ENCODE results near the gene LHX5. TPM values are rescaled to one million over a fixed set of nuclear protein-coding genes. Genes with fewer than 3 reads are reported as not detected.
"Not testable (repeated sequence)": the region's sequence is repeated elsewhere in the genome, so short reads cannot be mapped to it uniquely, and the experiment has no call there.

LHX5 gene
- total RNA-seq, 1 donor from 2014 or later: not detected

DNA sequence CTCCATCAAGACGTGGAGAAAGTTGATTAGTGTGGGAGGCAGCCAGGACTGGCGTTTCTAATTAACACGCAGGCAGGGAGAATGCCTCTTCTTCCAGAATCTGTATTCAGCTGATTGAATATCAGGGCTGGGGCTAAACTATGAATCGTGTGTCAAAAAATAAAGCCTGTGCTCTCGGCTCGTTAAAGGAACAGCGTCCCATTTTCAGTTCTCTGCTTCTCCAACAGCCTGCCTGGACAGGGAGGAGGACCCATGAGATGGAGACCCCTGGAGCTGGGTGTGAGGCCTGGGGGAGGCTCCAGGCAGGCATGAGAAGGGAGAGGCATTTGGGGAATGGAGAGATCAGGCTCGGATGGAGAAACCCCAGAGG lies 28.6 kb upstream of the LHX5 start:
- Histone ChIP-seq H3K27ac (ENCODE audit: low read depth, low read length) (no peak overlapping the region), H3K9me3 (ENCODE audit: control insufficient read depth in 3 of 3, low read length in 3 of 3) (no peaks in the 10 kb centered on the region), H3K9ac (ENCODE audit: low read depth in 1 of 3, low read length in 3 of 3) (no peak overlapping the region), H3K27me3 (ENCODE audit: control insufficient read depth in 3 of 3, insufficient read depth in 3 of 3, low read length in 3 of 3) (peaks cover 17 to 45% (median 27%) of the 10 kb centered on the region in 3 donors), H3K4me1 (ENCODE audit: control insufficient read depth in 3 of 3, insufficient read depth in 3 of 3, low read length in 3 of 3) (no peaks in the 10 kb centered on the region), H3K36me3 (ENCODE audit: control insufficient read depth in 3 of 3, insufficient read depth in 3 of 3, low read length in 3 of 3) (no peaks in the 10 kb centered on the region), H3K4me3 (ENCODE audit: low read length in 3 of 3) (no peak overlapping the region)

DNA sequence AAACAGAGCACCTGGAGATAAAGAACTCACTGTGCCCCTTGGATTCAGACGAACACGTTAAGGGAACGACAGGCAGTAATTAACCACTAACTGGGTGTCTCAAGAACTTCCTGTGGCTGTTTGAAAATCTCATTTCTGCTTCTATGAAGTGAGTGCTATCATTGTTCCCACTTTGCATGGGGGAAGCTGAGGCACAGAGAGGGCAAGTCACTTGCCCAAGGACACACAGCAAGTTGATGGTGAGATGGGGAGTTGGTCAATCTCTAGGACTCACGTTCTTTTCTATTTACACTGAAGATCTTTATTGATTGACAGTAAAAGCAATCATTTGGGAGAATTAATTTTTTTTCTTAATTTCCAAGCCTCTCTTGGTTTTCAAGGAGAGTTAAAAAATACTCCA lies 26.8 kb upstream of the LHX5 start:
- Histone ChIP-seq H3K9me3 (ENCODE audit: control insufficient read depth in 3 of 3, low read length in 3 of 3) (no peaks in the 10 kb centered on the region), H3K9ac (ENCODE audit: low read depth in 1 of 3, low read length in 3 of 3) (no peak overlapping the region), H3K27me3 (ENCODE audit: control insufficient read depth in 3 of 3, insufficient read depth in 3 of 3, low read length in 3 of 3) (peaks cover 17 to 45% (median 36%) of the 10 kb centered on the region in 3 donors), H3K4me1 (ENCODE audit: control insufficient read depth in 3 of 3, insufficient read depth in 3 of 3, low read length in 3 of 3) (no peaks in the 10 kb centered on the region), H3K36me3 (ENCODE audit: control insufficient read depth in 3 of 3, insufficient read depth in 3 of 3, low read length in 3 of 3) (no peaks in the 10 kb centered on the region), H3K4me3 (ENCODE audit: low read length in 3 of 3) (no peak overlapping the region), H3K27ac (ENCODE audit: low read depth, low read length) (no peak overlapping the region)

DNA sequence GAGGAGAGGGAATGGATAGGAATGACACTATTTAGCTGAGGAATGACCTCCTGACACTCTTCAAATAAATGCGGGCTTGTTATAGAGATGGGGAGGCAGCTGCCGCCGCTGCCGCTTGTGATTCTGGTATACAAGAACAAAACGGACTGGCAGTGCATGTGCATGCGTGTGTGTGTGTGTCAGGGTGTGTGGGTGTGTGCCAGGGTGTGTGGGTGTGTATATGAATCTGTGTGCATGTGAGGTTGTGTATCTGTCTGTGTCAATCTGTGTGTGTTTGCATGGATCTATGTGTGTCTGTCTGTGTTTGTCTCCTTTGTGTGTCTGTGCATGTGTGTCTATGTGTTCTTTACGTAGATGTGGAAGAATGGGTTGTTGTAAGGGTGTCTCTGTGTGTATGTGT lies 26.0 kb upstream of the LHX5 start:
- H3K9ac ChIP-seq (ENCODE audit: low read depth in 1 of 3, low read length in 3 of 3): no peak overlapping the region
- no peak overlapping the region for H3K27ac ChIP-seq (ENCODE audit: low read depth, low read length)
- H3K4me1 ChIP-seq (ENCODE audit: control insufficient read depth in 3 of 3, insufficient read depth in 3 of 3, low read length in 3 of 3): no peaks in the 10 kb centered on the region
- H3K27me3 ChIP-seq (ENCODE audit: control insufficient read depth in 3 of 3, insufficient read depth in 3 of 3, low read length in 3 of 3): peaks cover 17 to 45% (median 36%) of the 10 kb centered on the region in 3 donors
- no peaks in the 10 kb centered on the region for H3K36me3 ChIP-seq (ENCODE audit: control insufficient read depth in 3 of 3, insufficient read depth in 3 of 3, low read length in 3 of 3)
- no peaks in the 10 kb centered on the region for H3K9me3 ChIP-seq (ENCODE audit: control insufficient read depth in 3 of 3, low read length in 3 of 3)
- H3K4me3 ChIP-seq (ENCODE audit: low read length in 3 of 3): no peak overlapping the region

DNA sequence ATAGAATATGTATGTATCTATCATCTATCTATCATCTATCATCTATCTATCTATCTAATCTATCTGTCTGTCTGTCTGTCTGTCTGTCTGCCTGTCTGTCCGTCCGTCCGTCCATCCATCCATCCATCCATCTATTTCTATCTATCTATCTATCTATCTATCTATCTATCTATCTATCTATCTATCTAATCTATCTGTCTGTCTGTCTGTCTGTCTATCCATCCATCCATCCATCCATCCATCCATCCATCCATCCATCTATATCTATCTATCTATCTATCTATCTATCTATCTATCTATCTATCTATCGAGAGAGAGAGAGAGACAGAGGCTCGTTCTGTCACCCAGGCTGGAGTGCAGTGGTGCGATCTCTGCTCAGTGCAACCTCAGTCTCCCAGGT lies 24.3 kb upstream of the LHX5 start:
- H3K4me3 ChIP-seq (ENCODE audit: low read length in 3 of 3); H3K9me3 ChIP-seq (ENCODE audit: control insufficient read depth in 3 of 3, low read length in 3 of 3); H3K9ac ChIP-seq (ENCODE audit: low read depth in 1 of 3, low read length in 3 of 3); H3K36me3 ChIP-seq (ENCODE audit: control insufficient read depth in 3 of 3, insufficient read depth in 3 of 3, low read length in 3 of 3); H3K4me1 ChIP-seq (ENCODE audit: control insufficient read depth in 3 of 3, insufficient read depth in 3 of 3, low read length in 3 of 3); H3K27ac ChIP-seq (ENCODE audit: low read depth, low read length): not testable (repeated sequence)
- H3K27me3 ChIP-seq (ENCODE audit: control insufficient read depth in 3 of 3, insufficient read depth in 3 of 3, low read length in 3 of 3): peaks cover 11 to 34% (median 28%) of the 10 kb centered on the region in 3 donors

DNA sequence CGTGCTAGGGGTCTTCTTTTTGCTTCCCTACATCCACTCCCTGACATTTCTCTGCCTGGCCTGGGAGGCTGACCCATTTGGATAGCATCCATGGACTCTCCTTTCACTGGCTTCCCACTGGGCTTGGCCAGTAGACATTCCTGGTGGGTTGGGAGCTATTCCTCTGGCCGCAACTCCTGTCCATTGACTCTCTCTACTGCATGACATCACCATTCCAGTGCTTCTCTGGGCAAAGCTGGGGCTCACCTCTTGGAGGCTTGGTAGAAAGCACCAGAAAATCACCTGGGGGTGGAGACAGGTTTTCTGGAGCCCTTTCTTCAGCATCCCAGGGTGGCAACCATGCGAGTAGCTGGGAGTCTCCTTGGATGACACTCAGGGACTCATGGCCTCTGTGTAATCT lies 16.7 kb upstream of the LHX5 start:
- no peaks in the 10 kb centered on the region for H3K9me3 ChIP-seq (ENCODE audit: control insufficient read depth in 3 of 3, low read length in 3 of 3)

DNA sequence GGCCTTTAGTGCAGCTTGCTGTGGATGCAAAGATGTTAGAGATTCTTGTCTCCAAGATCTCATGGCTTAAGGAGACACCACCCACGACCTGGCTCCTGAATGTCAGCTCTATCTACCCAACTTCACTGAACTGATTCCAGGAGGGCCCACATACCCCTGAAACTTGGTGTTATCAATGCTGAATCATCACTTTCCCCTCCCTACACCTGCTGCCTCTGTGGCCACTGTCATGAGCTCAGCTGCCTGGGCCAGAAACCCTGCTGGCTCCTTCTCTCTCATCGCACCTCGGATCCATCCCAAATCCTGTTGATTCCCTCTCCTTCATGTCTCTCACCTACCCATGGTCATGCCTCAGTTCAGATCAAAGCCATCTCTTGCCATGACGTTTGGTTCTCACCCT lies 15.1 kb upstream of the LHX5 start:
- Histone ChIP-seq H3K4me3 (ENCODE audit: low read length in 3 of 3) (no peak overlapping the region), H3K4me1 (ENCODE audit: control insufficient read depth in 3 of 3, insufficient read depth in 3 of 3, low read length in 3 of 3) (no peaks in the 10 kb centered on the region), H3K27me3 (ENCODE audit: control insufficient read depth in 3 of 3, insufficient read depth in 3 of 3, low read length in 3 of 3) (peaks cover 20 to 45% (median 40%) of the 10 kb centered on the region in 3 donors), H3K36me3 (ENCODE audit: control insufficient read depth in 3 of 3, insufficient read depth in 3 of 3, low read length in 3 of 3) (no peaks in the 10 kb centered on the region), H3K27ac (ENCODE audit: low read depth, low read length) (no peak overlapping the region), H3K9me3 (ENCODE audit: control insufficient read depth in 3 of 3, low read length in 3 of 3) (no peaks in the 10 kb centered on the region), H3K9ac (ENCODE audit: low read depth in 1 of 3, low read length in 3 of 3) (no peak overlapping the region)

More for the DNA sequence above, 16.7 kb upstream of the LHX5 start:
- Histone ChIP-seq H3K4me3 (ENCODE audit: low read length in 3 of 3) (no peak overlapping the region), H3K9ac (ENCODE audit: low read depth in 1 of 3, low read length in 3 of 3) (no peak overlapping the region), H3K27ac (ENCODE audit: low read depth, low read length) (no peak overlapping the region), H3K36me3 (ENCODE audit: control insufficient read depth in 3 of 3, insufficient read depth in 3 of 3, low read length in 3 of 3) (no peaks in the 10 kb centered on the region), H3K4me1 (ENCODE audit: control insufficient read depth in 3 of 3, insufficient read depth in 3 of 3, low read length in 3 of 3) (no peaks in the 10 kb centered on the region), H3K27me3 (ENCODE audit: control insufficient read depth in 3 of 3, insufficient read depth in 3 of 3, low read length in 3 of 3) (peaks cover 14 to 37% (median 37%) of the 10 kb centered on the region in 3 donors)

DNA sequence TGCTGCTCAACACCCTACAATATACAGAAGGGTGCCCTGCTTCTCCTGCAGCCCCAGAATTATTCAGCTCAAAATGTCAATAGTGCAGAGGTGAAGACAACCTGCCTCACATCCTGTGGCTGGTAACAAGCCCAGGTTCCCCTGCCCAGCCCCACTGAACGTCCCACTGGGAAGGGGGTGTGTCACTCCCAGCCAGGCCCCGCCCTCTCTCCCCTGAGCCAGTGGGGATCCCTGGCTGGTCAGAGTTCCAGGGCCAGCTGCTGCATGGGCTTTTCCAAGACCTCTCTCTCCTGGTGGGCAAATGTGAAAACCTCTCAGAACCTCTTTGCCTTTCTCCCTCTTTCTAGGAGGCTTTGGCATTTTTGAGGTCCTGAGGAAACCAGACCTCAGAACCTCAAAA lies 13.7 kb upstream of the LHX5 start:
- no peaks in the 10 kb centered on the region for H3K36me3 ChIP-seq (ENCODE audit: control insufficient read depth in 3 of 3, insufficient read depth in 3 of 3, low read length in 3 of 3)
- H3K4me3 ChIP-seq (ENCODE audit: low read length in 3 of 3): no peak overlapping the region
- no peaks in the 10 kb centered on the region for H3K4me1 ChIP-seq (ENCODE audit: control insufficient read depth in 3 of 3, insufficient read depth in 3 of 3, low read length in 3 of 3)
- H3K9ac ChIP-seq (ENCODE audit: low read depth in 1 of 3, low read length in 3 of 3): no peak overlapping the region
- no peaks in the 10 kb centered on the region for H3K9me3 ChIP-seq (ENCODE audit: control insufficient read depth in 3 of 3, low read length in 3 of 3)
- no peak overlapping the region for H3K27ac ChIP-seq (ENCODE audit: low read depth, low read length)
- H3K27me3 ChIP-seq (ENCODE audit: control insufficient read depth in 3 of 3, insufficient read depth in 3 of 3, low read length in 3 of 3): peaks cover 30 to 53% (median 47%) of the 10 kb centered on the region in 3 donors

DNA sequence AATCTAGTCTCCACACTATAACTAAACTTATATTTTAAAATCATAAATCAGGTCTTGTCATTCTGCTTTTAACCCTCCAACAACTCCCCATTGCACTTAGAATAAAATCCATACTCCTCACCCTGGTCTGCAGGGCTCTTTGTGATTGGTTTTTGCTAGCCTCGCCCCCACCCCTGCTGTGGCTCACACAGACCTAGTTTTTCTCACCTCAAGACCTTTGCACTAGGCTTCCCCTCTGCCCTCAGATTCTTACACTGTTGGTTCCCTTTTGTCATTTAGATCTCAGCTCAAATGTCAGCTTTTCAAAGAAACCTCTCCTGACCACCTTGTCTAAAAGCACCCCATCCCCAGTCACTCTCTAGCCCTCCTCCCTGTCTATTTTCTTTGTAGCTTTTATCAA lies 10.7 kb upstream of the LHX5 start:
- H3K36me3 ChIP-seq (ENCODE audit: control insufficient read depth in 3 of 3, insufficient read depth in 3 of 3, low read length in 3 of 3): no peaks in the 10 kb centered on the region

DNA sequence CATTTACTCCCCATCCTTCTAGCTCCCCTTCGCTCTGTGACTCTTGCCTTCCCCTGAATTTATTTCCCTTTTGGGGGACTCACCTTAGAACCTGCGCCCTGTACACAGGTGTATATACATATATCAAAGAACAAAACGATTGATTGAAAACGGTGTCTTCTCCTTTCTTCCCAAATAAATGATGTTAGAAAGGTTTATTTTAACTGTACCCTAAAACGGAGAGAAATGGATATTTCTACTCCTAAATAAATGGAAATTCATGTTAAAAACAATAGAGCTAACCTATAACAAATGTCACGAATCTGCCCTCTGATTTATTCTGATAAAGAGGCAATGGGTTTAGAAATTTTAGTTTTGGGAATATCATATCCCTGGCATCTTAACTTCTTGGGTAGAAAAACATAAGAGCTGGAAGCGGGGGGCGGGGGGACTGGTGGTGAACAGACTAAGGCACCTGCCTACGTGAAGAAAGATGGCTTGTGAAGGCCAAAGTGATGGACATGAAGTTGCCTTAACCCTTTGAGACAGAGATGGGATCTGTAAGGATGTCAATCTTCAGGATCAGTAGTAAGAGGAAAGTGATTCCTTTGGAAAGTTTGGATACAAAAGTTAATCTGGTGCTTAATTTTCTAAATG lies 8.8 kb upstream of the LHX5 start:
- no peaks in the 10 kb centered on the region for H3K9me3 ChIP-seq (ENCODE audit: control insufficient read depth in 3 of 3, low read length in 3 of 3)
- peaks cover 60 to 73% (median 72%) of the 10 kb centered on the region in 3 donors for H3K27me3 ChIP-seq (ENCODE audit: control insufficient read depth in 3 of 3, insufficient read depth in 3 of 3, low read length in 3 of 3)
- H3K9ac ChIP-seq (ENCODE audit: low read depth in 1 of 3, low read length in 3 of 3): no peak overlapping the region

More for the DNA sequence above, 10.7 kb upstream of the LHX5 start:
- peaks cover 54 to 80% (median 66%) of the 10 kb centered on the region in 3 donors for H3K27me3 ChIP-seq (ENCODE audit: control insufficient read depth in 3 of 3, insufficient read depth in 3 of 3, low read length in 3 of 3)
- no peak overlapping the region for H3K9ac ChIP-seq (ENCODE audit: low read depth in 1 of 3, low read length in 3 of 3)
- no peaks in the 10 kb centered on the region for H3K4me1 ChIP-seq (ENCODE audit: control insufficient read depth in 3 of 3, insufficient read depth in 3 of 3, low read length in 3 of 3)
- H3K9me3 ChIP-seq (ENCODE audit: control insufficient read depth in 3 of 3, low read length in 3 of 3): no peaks in the 10 kb centered on the region
- no peak overlapping the region for H3K27ac ChIP-seq (ENCODE audit: low read depth, low read length)
- H3K4me3 ChIP-seq (ENCODE audit: low read length in 3 of 3): no peak overlapping the region

DNA sequence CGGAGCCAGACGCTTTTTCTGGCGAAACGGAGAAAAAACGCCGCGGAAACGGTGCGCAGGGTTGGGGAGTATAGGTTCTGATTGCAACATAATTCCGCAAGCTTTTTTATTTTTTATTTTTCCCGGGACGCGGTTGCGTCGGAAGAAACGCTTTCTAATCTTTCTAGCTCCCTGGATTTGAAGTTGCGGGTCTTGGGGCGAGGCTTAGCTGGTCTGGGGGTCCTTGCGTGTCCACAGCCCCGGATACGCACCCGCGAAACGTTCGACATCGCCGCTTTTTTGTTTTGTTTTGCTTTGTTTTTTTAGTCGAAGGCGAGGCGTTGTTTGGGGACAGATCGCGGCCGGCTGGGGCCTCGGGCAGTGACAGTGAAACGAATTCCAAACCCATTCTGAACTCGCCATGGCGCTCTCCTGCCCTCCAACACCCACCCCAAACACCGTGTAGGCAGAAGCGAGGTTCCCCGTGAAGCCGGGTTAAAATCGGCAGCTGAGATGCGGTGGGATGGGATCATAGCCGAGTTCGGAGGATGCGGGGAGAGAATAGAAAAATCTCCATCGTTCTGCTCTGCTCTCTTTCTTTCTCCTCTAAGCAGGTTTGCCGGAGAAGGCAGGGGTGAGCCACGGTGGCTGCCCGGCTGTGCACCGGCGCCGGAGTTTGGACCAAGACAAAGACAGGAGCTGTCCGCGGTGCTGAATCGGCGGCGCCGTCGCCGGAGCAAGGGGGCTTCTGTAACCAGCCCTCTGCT lies 8.1 kb upstream of the LHX5 start:
- H3K9me3 ChIP-seq (ENCODE audit: control insufficient read depth in 3 of 3, low read length in 3 of 3): no peaks in the 10 kb centered on the region
- no peak overlapping the region for H3K4me3 ChIP-seq (ENCODE audit: low read length in 3 of 3)
- H3K36me3 ChIP-seq (ENCODE audit: control insufficient read depth in 3 of 3, insufficient read depth in 3 of 3, low read length in 3 of 3): no peaks in the 10 kb centered on the region
- H3K9ac ChIP-seq (ENCODE audit: low read depth in 1 of 3, low read length in 3 of 3): no peak overlapping the region
- no peaks in the 10 kb centered on the region for H3K4me1 ChIP-seq (ENCODE audit: control insufficient read depth in 3 of 3, insufficient read depth in 3 of 3, low read length in 3 of 3)
- H3K27ac ChIP-seq (ENCODE audit: low read depth, low read length): no peak overlapping the region
- H3K27me3 ChIP-seq (ENCODE audit: control insufficient read depth in 3 of 3, insufficient read depth in 3 of 3, low read length in 3 of 3): peaks cover 65 to 73% (median 73%) of the 10 kb centered on the region in 3 donors

More for the DNA sequence above, 8.8 kb upstream of the LHX5 start:
- Histone ChIP-seq H3K4me1 (ENCODE audit: control insufficient read depth in 3 of 3, insufficient read depth in 3 of 3, low read length in 3 of 3) (no peaks in the 10 kb centered on the region), H3K4me3 (ENCODE audit: low read length in 3 of 3) (no peak overlapping the region), H3K36me3 (ENCODE audit: control insufficient read depth in 3 of 3, insufficient read depth in 3 of 3, low read length in 3 of 3) (no peaks in the 10 kb centered on the region), H3K27ac (ENCODE audit: low read depth, low read length) (no peak overlapping the region)
